ENCODE results near the gene CHRNB1. TPM values are rescaled to one million over a fixed set of nuclear protein-coding genes. Genes with fewer than 3 reads are reported as not detected.

CHRNB1 gene
- total RNA-seq, 1 donor from 2014 or later: 11.8 TPM

DNA sequence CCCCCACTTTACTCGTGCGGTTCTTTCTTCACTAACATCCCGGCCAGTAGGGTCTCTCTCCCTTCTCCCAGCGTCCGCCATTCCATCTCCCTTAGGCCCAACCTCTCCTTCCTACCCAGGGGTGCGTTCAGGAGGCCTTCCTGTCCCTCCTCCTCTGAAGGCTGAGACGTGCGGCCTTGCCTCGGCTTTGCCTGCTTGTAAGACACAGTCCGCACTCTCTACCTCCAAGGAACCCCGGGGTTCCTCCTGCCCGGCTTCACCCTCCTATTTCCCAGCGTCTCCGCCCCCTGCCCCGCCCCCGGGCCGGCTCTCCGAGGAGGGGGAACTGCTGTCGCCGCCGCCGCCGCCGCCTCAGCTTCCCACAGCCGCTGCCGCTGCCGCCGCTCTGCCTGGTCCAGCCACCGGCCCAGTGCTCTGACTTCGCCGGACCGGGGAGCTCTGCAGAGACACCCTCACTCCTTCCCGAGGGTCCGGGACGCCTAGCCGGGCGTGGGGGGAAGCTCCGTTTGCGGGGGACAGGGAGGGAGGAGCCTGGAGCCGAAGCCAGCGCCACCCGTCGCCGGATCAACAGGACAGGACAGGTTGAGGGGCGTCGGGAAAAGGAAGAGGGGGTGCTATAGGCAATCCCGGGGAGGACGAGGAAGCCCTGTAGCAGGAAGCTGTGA lies 6.8 kb upstream of the CHRNB1 start:
- Mint-ChIP-seq H3K27ac (ENCODE audit: unreplicated experiment) (peak overlapping the region; percentile 55), H3K4me3 (ENCODE audit: unreplicated experiment) (peak overlapping the region; percentile 89), H3K4me1 (ENCODE audit: unreplicated experiment) (peaks cover 36% of the 10 kb centered on the region), H3K27me3 (ENCODE audit: unreplicated experiment) (peaks cover 26% of the 10 kb centered on the region), H3K9me3 (ENCODE audit: unreplicated experiment) (no peaks in the 10 kb centered on the region), H3K36me3 (ENCODE audit: low read depth, unreplicated experiment) (no peaks in the 10 kb centered on the region)
- peak; percentile 68 for DNase-seq (ENCODE audit: low spot score)
- no peak for TF ChIP-seq CTCF (IDR thresholded peaks at IDR 0.05; ENCODE audit: unreplicated experiment)

DNA sequence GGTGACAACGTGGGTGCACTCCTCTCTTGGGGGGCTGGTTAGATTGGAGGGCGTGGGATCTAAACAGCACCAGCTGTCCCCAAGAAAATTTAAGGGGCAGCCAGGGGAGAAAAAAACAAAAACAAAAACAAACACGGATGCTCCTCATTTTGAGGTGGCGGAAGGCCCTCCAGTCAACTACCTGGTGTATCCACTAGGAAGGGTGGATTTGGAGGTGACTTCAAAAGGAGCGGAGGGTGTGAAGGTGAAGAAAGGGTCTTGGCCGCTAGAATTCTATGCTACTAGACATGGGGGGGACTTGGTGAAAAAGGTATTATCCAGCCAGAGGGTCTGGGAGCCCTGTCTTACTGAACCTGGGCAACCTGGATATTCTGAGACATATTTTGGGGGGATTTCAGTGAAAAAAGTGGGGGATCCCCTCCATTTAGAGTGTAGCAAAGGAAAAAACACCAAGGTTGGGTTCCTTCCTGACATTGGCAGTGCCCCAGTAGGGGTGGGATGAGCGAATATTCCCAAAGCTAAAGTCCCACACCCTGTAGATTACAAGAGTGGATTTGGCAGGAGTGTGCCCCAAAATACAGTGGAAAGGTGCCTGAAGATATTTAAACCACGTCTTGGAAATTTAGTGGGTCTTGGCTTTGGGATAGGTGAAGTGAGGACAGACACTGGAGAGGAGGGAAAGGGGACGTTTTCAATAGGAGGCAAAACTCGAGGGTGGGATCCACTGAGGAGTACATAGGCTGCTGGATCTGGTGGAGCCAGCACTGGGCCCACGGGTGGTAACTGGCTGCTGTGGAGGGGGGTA lies 6.0 kb upstream of the CHRNB1 start:
- H3K27me3 Mint-ChIP-seq (ENCODE audit: unreplicated experiment): peaks cover 28% of the 10 kb centered on the region
- H3K9me3 Mint-ChIP-seq (ENCODE audit: unreplicated experiment): no peaks in the 10 kb centered on the region
- no peaks in the 10 kb centered on the region for H3K36me3 Mint-ChIP-seq (ENCODE audit: low read depth, unreplicated experiment)
- no peak for DNase-seq (ENCODE audit: low spot score)
- peak overlapping the region; percentile 86 for H3K4me3 Mint-ChIP-seq (ENCODE audit: unreplicated experiment)
- no peak for TF ChIP-seq CTCF (IDR thresholded peaks at IDR 0.05; ENCODE audit: unreplicated experiment)
- H3K27ac Mint-ChIP-seq (ENCODE audit: unreplicated experiment): peak overlapping the region; percentile 55
- H3K4me1 Mint-ChIP-seq (ENCODE audit: unreplicated experiment): peaks cover 38% of the 10 kb centered on the region

DNA sequence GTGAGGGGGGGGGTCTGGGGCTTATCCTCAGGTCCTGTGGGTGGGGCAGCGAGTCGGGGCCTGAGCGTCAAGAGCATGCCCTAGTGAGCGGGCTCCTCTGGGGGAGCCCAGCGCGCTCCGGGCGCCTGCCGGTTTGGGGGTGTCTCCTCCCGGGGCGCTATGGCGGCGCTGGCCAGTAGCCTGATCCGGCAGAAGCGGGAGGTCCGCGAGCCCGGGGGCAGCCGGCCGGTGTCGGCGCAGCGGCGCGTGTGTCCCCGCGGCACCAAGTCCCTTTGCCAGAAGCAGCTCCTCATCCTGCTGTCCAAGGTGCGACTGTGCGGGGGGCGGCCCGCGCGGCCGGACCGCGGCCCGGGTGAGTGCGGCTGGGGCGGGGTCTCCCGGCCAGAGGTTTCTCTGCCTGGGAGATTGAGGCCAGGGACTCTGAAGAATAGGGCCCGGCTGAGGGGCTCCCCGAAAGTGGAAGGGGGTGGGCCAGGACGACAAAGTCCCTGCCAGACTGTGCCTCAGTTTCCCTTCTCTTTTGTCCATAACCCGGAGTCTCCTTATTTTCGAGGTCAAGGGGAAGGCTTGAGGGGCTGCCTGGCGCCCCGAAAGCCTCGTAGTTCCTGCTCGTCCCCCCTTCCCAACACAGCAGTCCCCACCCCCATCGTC lies 5.3 kb upstream of the CHRNB1 start, which contains the start of gene FGF11:
FGF11 (plus strand) TSS at position 51 of the 651 bp plus-strand sequence; CDS start at position 160, 109 bp downstream.
- Mint-ChIP-seq H3K9me3 (ENCODE audit: unreplicated experiment) (no peaks in the 10 kb centered on the region), H3K27me3 (ENCODE audit: unreplicated experiment) (peaks cover 28% of the 10 kb centered on the region), H3K4me1 (ENCODE audit: unreplicated experiment) (peaks cover 40% of the 10 kb centered on the region)

DNA sequence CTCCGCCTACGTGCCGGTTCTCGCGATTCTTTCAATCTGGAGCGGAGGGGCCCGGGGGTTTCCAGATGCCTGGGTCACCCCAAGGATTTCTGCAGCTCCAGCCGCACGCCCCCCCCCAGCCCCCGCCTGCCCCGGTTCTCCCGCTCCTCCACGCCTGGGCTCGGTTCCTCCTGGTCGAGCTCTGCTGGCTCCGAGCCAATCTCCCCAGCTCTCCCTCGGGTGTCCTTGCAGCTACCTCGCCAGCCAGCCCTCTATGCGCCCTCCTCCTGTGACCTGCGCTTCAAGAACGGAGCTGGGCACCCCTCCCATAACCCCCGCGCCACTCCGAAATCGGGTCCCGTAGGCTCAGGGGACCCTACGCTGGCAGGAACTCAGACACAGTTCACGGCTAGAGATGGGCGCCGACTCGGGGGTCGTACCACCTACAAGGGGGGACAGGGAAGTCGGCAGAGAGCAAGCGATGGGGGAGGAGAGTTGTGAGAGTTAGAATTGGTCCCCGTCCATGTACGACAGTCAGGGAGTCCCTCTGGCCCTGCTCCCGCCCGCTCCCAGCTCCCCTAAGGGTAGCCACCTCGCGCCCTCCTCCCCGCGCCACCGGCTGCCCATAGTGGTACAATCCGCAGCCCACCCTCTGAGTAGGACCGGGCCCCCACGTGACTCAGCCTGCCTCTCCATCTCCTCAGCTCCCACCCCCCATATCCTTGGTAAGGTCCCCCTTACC lies 4.6 kb upstream of the CHRNB1 start:
- peaks cover 29% of the 10 kb centered on the region for H3K27me3 Mint-ChIP-seq (ENCODE audit: unreplicated experiment)
- no peak for TF ChIP-seq CTCF (IDR thresholded peaks at IDR 0.05; ENCODE audit: unreplicated experiment)
- H3K4me1 Mint-ChIP-seq (ENCODE audit: unreplicated experiment): peaks cover 36% of the 10 kb centered on the region
- no peak for DNase-seq (ENCODE audit: low spot score)
- H3K4me3 Mint-ChIP-seq (ENCODE audit: unreplicated experiment): peak overlapping the region; percentile 92
- H3K9me3 Mint-ChIP-seq (ENCODE audit: unreplicated experiment): no peaks in the 10 kb centered on the region
- peak overlapping the region; percentile 72 for H3K27ac Mint-ChIP-seq (ENCODE audit: unreplicated experiment)
- no peaks in the 10 kb centered on the region for H3K36me3 Mint-ChIP-seq (ENCODE audit: low read depth, unreplicated experiment)

More for the DNA sequence above, 5.3 kb upstream of the CHRNB1 start, which contains the start of gene FGF11:
- peak within 1 kb of the TSS; percentile 72 for H3K27ac Mint-ChIP-seq (ENCODE audit: unreplicated experiment)
- H3K4me3 Mint-ChIP-seq (ENCODE audit: unreplicated experiment): peak within 1 kb of the TSS; percentile 92
- no peak for TF ChIP-seq CTCF (IDR thresholded peaks at IDR 0.05; ENCODE audit: unreplicated experiment)
- DNase-seq (ENCODE audit: low spot score): peak; percentile 31
- no peaks in the 10 kb centered on the region for H3K36me3 Mint-ChIP-seq (ENCODE audit: low read depth, unreplicated experiment)

Measured in endothelial cell (in vitro differentiated cells).